H1 (cell line): ENCODE data around the gene ITGA5. TPM values are rescaled to one million over a fixed set of nuclear protein-coding genes. Genes with fewer than 3 reads are reported as not detected.

ENCODE experiments used
- CTCF ChIA-PET: fragments of 300-600 bp; sonication (Branson Sonifier 250); formaldehyde crosslinking; loops from one replicate; lab custom pipeline; 2021; ENCODE audit not compliant: partially characterized antibody; lab: Charles Lee
- POLR2A ChIA-PET: fragments of 300-600 bp; sonication (Branson Sonifier 250); formaldehyde crosslinking; loops from one replicate; lab custom pipeline; 2021; ENCODE audit warnings: inconsistent platforms; ENCODE audit not compliant: partially characterized antibody; lab: Charles Lee
- DNase-seq, 2 experiments: peaks; one replicate each; pipeline versions ENCODE4 v3.0.0 to v3.0.0-alpha.2; 2010 to 2022; ENCODE audit warnings: low spot score in 2 of 2, low read depth in 1 of 2, mixed read lengths in 1 of 2
- FAIRE-seq: peaks from 2 replicates; lab custom pipeline; 2011; peaks lifted over from hg19 to GRCh38; lab: Jason Lieb, UNC
- H2AFZ ChIP-seq: 2 replicates; pipeline ENCODE4 v1.8.1; 2012; ENCODE audit warnings: low read length, inconsistent platforms
- H2AK5ac ChIP-seq: 2 replicates; pipeline ENCODE4 v1.6.1; 2013; ENCODE audit warnings: low read depth, low read length
- H2BK120ac ChIP-seq: replicated peaks from 2 replicates; pipeline ENCODE3; 2013; ENCODE audit warnings: low read depth, low read length, inconsistent platforms
- H2BK12ac ChIP-seq: 2 replicates; pipeline ENCODE4 v1.6.1; 2013; ENCODE audit warnings: low read depth, low read length
- H2BK15ac ChIP-seq: 2 replicates; pipeline ENCODE4 v1.6.1; 2013; ENCODE audit warnings: low read length
- H2BK20ac ChIP-seq: 2 replicates; pipeline ENCODE4 v1.6.1; 2013; ENCODE audit warnings: low read length
- H2BK5ac ChIP-seq: 2 replicates; pipeline ENCODE4 v1.6.1; 2013; ENCODE audit warnings: low read depth, low read length
- H3K14ac ChIP-seq: 2 replicates; pipeline ENCODE4 v1.6.1; 2013; ENCODE audit warnings: inconsistent platforms; ENCODE audit not compliant: insufficient read length
- H3K18ac ChIP-seq: 2 replicates; pipeline ENCODE4 v1.6.1; 2013; ENCODE audit warnings: low read length; ENCODE audit errors: extremely low read depth
- H3K23ac ChIP-seq: 2 replicates; pipeline ENCODE4 v1.6.1; 2013; ENCODE audit warnings: inconsistent platforms; ENCODE audit not compliant: insufficient read length
- H3K23me2 ChIP-seq: 2 replicates; pipeline ENCODE4 v1.6.1; 2013; ENCODE audit warnings: low read depth, low read length
- H3K27ac ChIP-seq: 2 replicates; pipeline ENCODE4 v1.6.1; 2011; ENCODE audit warnings: low read depth, low read length, inconsistent platforms
- H3K27me3 ChIP-seq, 4 experiments: replicated peaks in 1 of 4; 1 replicate in 1 of 4; 2 replicates in 3 of 4; pipeline versions ENCODE4 v1.6.1 to v1.8.1; 2011 to 2013; ENCODE audit warnings: low read length in 3 of 4, mild to moderate bottlenecking in 3 of 4, inconsistent platforms in 2 of 4, mixed read lengths in 2 of 4, moderate library complexity in 1 of 4; ENCODE audit not compliant: control insufficient read depth in 3 of 4, insufficient read depth in 3 of 4; ENCODE audit errors: extremely low read depth in 1 of 4
- H3K36me3 ChIP-seq, 4 experiments: 2 replicates each; pipeline versions ENCODE4 v1.6.1 to v1.8.1; 2011 to 2013; ENCODE audit warnings: mild to moderate bottlenecking in 4 of 4, low read length in 3 of 4, moderate library complexity in 2 of 4, control low read depth in 1 of 4, inconsistent platforms in 1 of 4; ENCODE audit not compliant: insufficient read depth in 4 of 4, control insufficient read depth in 2 of 4
- H3K4ac ChIP-seq: replicated peaks from 2 replicates; pipeline ENCODE3; 2013; ENCODE audit warnings: low read length, low read depth, mixed read lengths, inconsistent platforms; ENCODE audit not compliant: insufficient read length
- H3K4me1 ChIP-seq, 4 experiments: replicated peaks in 1 of 4; 1 replicate in 1 of 4; 2 replicates in 3 of 4; pipeline versions ENCODE4 v1.6.1 to v1.8.1; 2011 to 2013; ENCODE audit warnings: low read length in 3 of 4, inconsistent platforms in 2 of 4, mixed read lengths in 1 of 4; ENCODE audit not compliant: insufficient read depth in 4 of 4, control insufficient read depth in 3 of 4
- H3K4me2 ChIP-seq, 2 experiments: 2 replicates each; pipeline versions ENCODE4 v1.6.1 to v1.8.1; 2011 to 2013; ENCODE audit warnings: low read depth in 2 of 2, low read length in 2 of 2, control low read depth in 1 of 2, inconsistent platforms in 1 of 2, mild to moderate bottlenecking in 1 of 2; ENCODE audit not compliant: insufficient read depth in 1 of 2
- H3K4me3 ChIP-seq, 4 experiments: fragments of 200-600, 300-600 bp in 1 of 4; sonication (generic), shearing (Covaris generic), sonication (Bioruptor Twin) in 1 of 4; 2 replicates each; pipeline versions ENCODE4 v1.5.1 to v1.8.1; 2011 to 2016; ENCODE audit warnings: low read length in 4 of 4, low read depth in 3 of 4, control low read depth in 2 of 4, inconsistent platforms in 2 of 4, mild to moderate bottlenecking in 2 of 4, mixed read lengths in 1 of 4, moderate library complexity in 1 of 4; ENCODE audit not compliant: insufficient read depth in 2 of 4; ENCODE audit errors: extremely low read depth in 1 of 4
- H3K56ac ChIP-seq: replicated peaks from 2 replicates; pipeline ENCODE3; 2013; ENCODE audit warnings: low read depth, mild to moderate bottlenecking, mixed read lengths, low read length, inconsistent platforms; ENCODE audit not compliant: insufficient read length
- H3K79me1 ChIP-seq: 2 replicates; pipeline ENCODE4 v1.6.1; 2013; ENCODE audit warnings: low read depth, low read length, control low read depth
- H3K79me2 ChIP-seq, 2 experiments: 2 replicates each; pipeline versions ENCODE4 v1.6.1 to v1.8.1; 2012 to 2013; ENCODE audit warnings: low read length in 2 of 2, mild to moderate bottlenecking in 2 of 2, inconsistent platforms in 1 of 2; ENCODE audit not compliant: insufficient read depth in 2 of 2, control insufficient read depth in 1 of 2
- H3K9ac ChIP-seq, 4 experiments: replicated peaks in 1 of 4; 1 replicate in 1 of 4; 2 replicates in 3 of 4; pipeline versions ENCODE4 v1.6.1 to v1.8.1; 2011 to 2013; ENCODE audit warnings: low read depth in 3 of 4, low read length in 3 of 4, control low read depth in 2 of 4, mild to moderate bottlenecking in 2 of 4, moderate library complexity in 2 of 4, inconsistent platforms in 1 of 4; ENCODE audit errors: extremely low read depth in 1 of 4
- H3K9me3 ChIP-seq, 2 experiments: 2 replicates each; pipeline versions ENCODE4 v1.6.1 to v1.8.1; 2012 to 2013; ENCODE audit warnings: mild to moderate bottlenecking in 2 of 2, moderate library complexity in 2 of 2, control low read depth in 1 of 2, inconsistent platforms in 1 of 2, low read depth in 1 of 2, low read length in 1 of 2, mixed read lengths in 1 of 2; ENCODE audit not compliant: insufficient read depth in 2 of 2
- H4K20me1 ChIP-seq, 2 experiments: replicated peaks in 1 of 2; 2 replicates each; pipeline versions ENCODE3 to v1.8.1; 2011 to 2013; ENCODE audit warnings: inconsistent platforms in 2 of 2, low read length in 2 of 2, mild to moderate bottlenecking in 1 of 2; ENCODE audit not compliant: insufficient read depth in 2 of 2, control insufficient read depth in 1 of 2
- H4K5ac ChIP-seq: 2 replicates; pipeline ENCODE4 v1.6.1; 2013; ENCODE audit warnings: low read length, low read depth, mixed read lengths, inconsistent platforms; ENCODE audit not compliant: insufficient read length
- H4K8ac ChIP-seq: 2 replicates; pipeline ENCODE4 v1.8.0; 2013; ENCODE audit warnings: mild to moderate bottlenecking, moderate library complexity, low read length, inconsistent platforms; ENCODE audit not compliant: insufficient read depth; ENCODE audit errors: extremely low read depth
- H4K91ac ChIP-seq: replicated peaks from 2 replicates; pipeline ENCODE3; 2013; ENCODE audit warnings: low read length, mixed read lengths, inconsistent platforms; ENCODE audit not compliant: insufficient read length
- POLR2AphosphoS5 ChIP-seq: IDR thresholded peaks from 2 replicates; pipeline ENCODE4 v1.6.1; 2011; ENCODE audit warnings: low read depth, low read length
- RFX5 ChIP-seq: IDR thresholded peaks from 2 replicates; pipeline ENCODE4 v1.6.1; 2011; ENCODE audit warnings: low read depth, low read length, improper control_type of control experiment, borderline replicate concordance
- TAF1 ChIP-seq: IDR thresholded peaks from 2 replicates; pipeline ENCODE4 v1.6.1; 2011; ENCODE audit warnings: mild to moderate bottlenecking, low read depth, low read length
- WGBS, 2 experiments: shearing (Covaris generic) in 1 of 2; methylation state at CpG; one replicate each; pipeline versions ENCODE4 v1.1.6 to v1.1.7; 2013 to 2015; ENCODE audit warnings: low lambda C conversion rate in 2 of 2, mixed read lengths in 2 of 2, inconsistent platforms in 1 of 2, low coverage in 1 of 2, missing lambda C conversion rate in 1 of 2; ENCODE audit not compliant: insufficient replicate concordance in 2 of 2, insufficient coverage in 1 of 2, insufficient read length in 1 of 2; ENCODE audit errors: extremely low coverage in 1 of 2, missing lambda C conversion rate in 1 of 2; 5-methylcytosine and 5-hydroxymethylcytosine counted together
- polyA plus RNA-seq, 7 experiments: library from polyadenylated mRNA; depleted of rRNA in 3 of 7; stranded (reverse) in 5 of 7; unstranded in 2 of 7; fragments of >200 nt in 5 of 7; fragments of 200-250 nt in 2 of 7; gene quantifications; 1 replicate in 5 of 7; 2 replicates in 1 of 7; 4 replicates in 1 of 7; pipeline versions ENCODE4 v1.2.1 to v1.2.3, GENCODE V29; 2011 to 2013; ENCODE audit warnings: missing spikeins in 2 of 7, mixed read lengths in 2 of 7
- total RNA-seq: library from RNA; stranded (reverse); fragmentation: NEBNext Ultra II Directional; extraction: Animal tissue kit (Norgen Biotek cat#: 25700); gene quantifications from 2 replicates; pipeline ENCODE4 v1.2.1, GENCODE V29; 2021

Gene ITGA5
- total and polyA plus RNA-seq, 2 of the 8 experiments (the other 6 are each of a cell fraction or from before 2014, with no cell fraction given) = 11.6 to 19.4 TPM

DNA sequence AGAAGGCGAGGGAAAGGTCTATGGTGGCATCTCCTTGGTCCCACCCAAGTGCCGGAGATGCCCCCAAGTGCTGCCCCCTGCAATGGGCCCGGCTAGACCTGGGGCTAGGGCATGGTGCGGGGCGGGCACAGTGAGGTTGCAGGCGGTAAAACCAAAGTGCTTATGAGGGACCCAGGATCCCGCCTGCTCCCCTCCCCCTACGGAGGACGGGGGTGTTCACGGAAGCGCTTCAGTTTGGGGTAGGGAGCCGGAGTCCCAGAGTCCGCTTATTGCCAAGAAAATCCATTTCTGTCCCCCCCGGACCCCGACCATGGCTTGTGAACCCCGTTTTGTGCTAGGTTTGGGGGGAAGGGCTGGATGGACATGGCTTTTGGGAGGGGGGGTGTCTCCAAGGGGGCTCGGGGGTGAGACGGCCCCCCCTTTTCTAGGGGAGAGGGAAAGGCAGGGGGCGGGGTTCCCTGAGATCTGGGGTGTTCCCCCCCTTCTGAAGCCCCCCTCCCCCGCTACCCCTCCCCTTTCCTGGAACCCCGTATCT lies 49.4 kb downstream of the ITGA5 start:
- DNase-seq = no peak
- ChIA-PET CTCF (interaction anchor here (0.9 to 3.7 kb wide), 26 partner anchors 8 to 345 kb away, joined by 3 to 79 read pairs (median 8); partner anchors contain the start of genes CBX5 and HNRNPA1), POLR2A (interaction anchor here (1.0 to 1.4 kb wide), 5 partner anchors 8 to 89 kb away, joined by 3 to 18 read pairs (median 6); partner anchors contain the start of genes CBX5 and HNRNPA1)
- Histone ChIP-seq H3K27me3 (peaks cover 0 to 16% (median 12%) of the 10 kb centered on the region in 4 experiments; a peak in 6 of 7 replicates), H3K4me1 (peaks cover 0 to 11% (median 6%) of the 10 kb centered on the region in 4 experiments; a peak in 5 of 7 replicates), H2AFZ (no peak overlapping the region), H3K4me2 (peak overlapping the region; percentile 64 to 74), H3K56ac (no peak overlapping the region), H3K4me3 (peak overlapping the region; percentile 4 to 64 (median 15); a peak in 3 of 8 replicates), H2AK5ac (no peak overlapping the region), H4K8ac (no peak overlapping the region), H3K4ac (no peak overlapping the region), H2BK12ac (no peak overlapping the region), H2BK5ac (no peak overlapping the region), H3K18ac (no peak overlapping the region), H3K23me2 (peaks cover 8% of the 10 kb centered on the region), H3K27ac (no peak overlapping the region), H2BK15ac (no peak overlapping the region), H3K36me3 (peaks cover 0 to 3% (median 2%) of the 10 kb centered on the region in 4 experiments; a peak in 3 of 8 replicates), H3K79me1 (no peaks in the 10 kb centered on the region), H4K20me1 (peaks cover 0 to 4% of the 10 kb centered on the region in 2 experiments), H2BK120ac (no peak overlapping the region), H3K23ac (no peak overlapping the region), H3K9ac (no peak overlapping the region), H3K14ac (no peak overlapping the region), H3K9me3 (no peaks in the 10 kb centered on the region), H4K5ac (no peak overlapping the region), H3K79me2 (no peaks in the 10 kb centered on the region), H4K91ac (no peak overlapping the region), H2BK20ac (no peak overlapping the region)
- no peak for FAIRE-seq
- WGBS, 2 experiments = 21% methylated on average over 13 of the region's 21 CpGs; no CpG with 5 or more reads in 1 of the 2 experiments
- TF ChIP-seq POLR2AphosphoS5 = no peak
- no peak for TF ChIP-seq TAF1
- no peak for TF ChIP-seq RFX5
